ENCODE data around the gene CRYBA1.
"Not testable (repeated sequence)": the region's sequence is repeated elsewhere in the genome, so short reads cannot be mapped to it uniquely, and the experiment has no call there.

Gene CRYBA1

GRCh38 chr17:29233301-29233700 lies 13.4 kb upstream of the CRYBA1 start:
- Mint-ChIP-seq H3K4me1 (no peaks in the 10 kb centered on the region), H3K9me3 (no peaks in the 10 kb centered on the region), H3K27ac (no peak overlapping the region), H3K4me3 (no peak overlapping the region), H3K27me3 (ENCODE audit: low read depth, poor library complexity) (peaks cover 7% of the 10 kb centered on the region), H3K36me3 (ENCODE audit: low read depth) (no peaks in the 10 kb centered on the region)
- TF ChIP-seq CTCF (IDR thresholded peaks at IDR 0.05): no peak
- no peak for DNase-seq

GRCh38 chr17:29234972-29235371 lies 11.7 kb upstream of the CRYBA1 start:
- H3K9me3 Mint-ChIP-seq; H3K36me3 Mint-ChIP-seq (ENCODE audit: low read depth); H3K27me3 Mint-ChIP-seq (ENCODE audit: low read depth, poor library complexity); H3K27ac Mint-ChIP-seq; H3K4me1 Mint-ChIP-seq; DNase-seq; H3K4me3 Mint-ChIP-seq: not testable (repeated sequence)

GRCh38 chr17:29235904-29236303 lies 10.8 kb upstream of the CRYBA1 start:
- DNase-seq: no peak
- no peak for TF ChIP-seq CTCF (IDR thresholded peaks at IDR 0.05)

GRCh38 chr17:29237476-29238132 lies 9.1 kb upstream of the CRYBA1 start:
- Mint-ChIP-seq H3K4me3 (no peak overlapping the region), H3K27ac (no peak overlapping the region), H3K9me3 (no peaks in the 10 kb centered on the region), H3K36me3 (ENCODE audit: low read depth) (no peaks in the 10 kb centered on the region), H3K27me3 (ENCODE audit: low read depth, poor library complexity) (peaks cover 3% of the 10 kb centered on the region), H3K4me1 (peaks cover 15% of the 10 kb centered on the region)
- no peak for DNase-seq
- TF ChIP-seq CTCF (IDR thresholded peaks at IDR 0.05): no peak

More at GRCh38 chr17:29235904-29236303, 10.8 kb upstream of the CRYBA1 start:
- Mint-ChIP-seq H3K36me3 (ENCODE audit: low read depth) (no peaks in the 10 kb centered on the region), H3K27me3 (ENCODE audit: low read depth, poor library complexity) (peaks cover 3% of the 10 kb centered on the region), H3K4me1 (peaks cover 7% of the 10 kb centered on the region), H3K27ac (no peak overlapping the region), H3K9me3 (no peaks in the 10 kb centered on the region), H3K4me3 (no peak overlapping the region)

GRCh38 chr17:29238133-29238850 lies 8.4 kb upstream of the CRYBA1 start:
- Mint-ChIP-seq H3K27ac (peak overlapping the region; percentile 66), H3K4me3 (no peak overlapping the region), H3K4me1 (peaks cover 15% of the 10 kb centered on the region), H3K9me3 (no peaks in the 10 kb centered on the region), H3K27me3 (ENCODE audit: low read depth, poor library complexity) (peaks cover 3% of the 10 kb centered on the region), H3K36me3 (ENCODE audit: low read depth) (no peaks in the 10 kb centered on the region)
- DNase-seq: no peak
- no peak for TF ChIP-seq CTCF (IDR thresholded peaks at IDR 0.05)

GRCh38 chr17:29240477-29240876 lies 6.2 kb upstream of the CRYBA1 start:
- Mint-ChIP-seq H3K27me3 (ENCODE audit: low read depth, poor library complexity) (peaks cover 3% of the 10 kb centered on the region), H3K36me3 (ENCODE audit: low read depth) (no peaks in the 10 kb centered on the region), H3K27ac (no peak overlapping the region), H3K4me3 (no peak overlapping the region), H3K9me3 (no peaks in the 10 kb centered on the region), H3K4me1 (peaks cover 18% of the 10 kb centered on the region)
- no peak for TF ChIP-seq CTCF (IDR thresholded peaks at IDR 0.05)
- DNase-seq: no peak

Data from nephron progenitor cell (in vitro differentiated cells).